Activated T-helper 1 cell treated with Interleukin-2 at 50 U/mL for 16 hours (primary cell): ENCODE measurements around the gene EIF4G3.
"Not testable (repeated sequence)": the region's sequence is repeated elsewhere in the genome, so short reads cannot be mapped to it uniquely, and the experiment has no call there.

Experiments used
- DNase-seq: peaks from one replicate; pipeline ENCODE4 v3.0.0-alpha.2; 2020; ENCODE audit warnings: low read depth

The EIF4G3 gene

DNA sequence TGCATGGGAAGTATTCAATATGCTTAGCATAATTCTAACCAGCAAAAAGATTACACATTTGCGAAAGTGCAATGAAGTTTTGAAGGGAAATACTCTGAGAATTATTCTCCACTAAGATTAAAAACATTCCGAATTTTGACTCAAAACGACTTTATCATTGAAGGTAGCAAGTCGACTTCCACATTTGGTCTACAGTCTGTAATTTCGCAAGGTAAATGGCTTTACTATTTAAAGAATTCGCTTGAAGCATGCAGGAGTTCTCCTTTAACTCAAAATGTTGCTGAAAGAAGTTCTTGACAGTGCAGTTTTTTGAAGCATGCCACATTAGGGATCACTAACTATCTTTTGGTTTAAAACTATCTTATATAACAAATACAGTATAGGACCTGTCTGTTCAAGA, 228.6 kb downstream of the EIF4G3 start:
- DNase-seq, result no peak

GRCh38 chr1:20947409-20947808, 229.3 kb downstream of the EIF4G3 start:
- no peak for DNase-seq

GRCh38 chr1:20936621-20937020, 240.1 kb downstream of the EIF4G3 start:
- no peak for DNase-seq

DNA sequence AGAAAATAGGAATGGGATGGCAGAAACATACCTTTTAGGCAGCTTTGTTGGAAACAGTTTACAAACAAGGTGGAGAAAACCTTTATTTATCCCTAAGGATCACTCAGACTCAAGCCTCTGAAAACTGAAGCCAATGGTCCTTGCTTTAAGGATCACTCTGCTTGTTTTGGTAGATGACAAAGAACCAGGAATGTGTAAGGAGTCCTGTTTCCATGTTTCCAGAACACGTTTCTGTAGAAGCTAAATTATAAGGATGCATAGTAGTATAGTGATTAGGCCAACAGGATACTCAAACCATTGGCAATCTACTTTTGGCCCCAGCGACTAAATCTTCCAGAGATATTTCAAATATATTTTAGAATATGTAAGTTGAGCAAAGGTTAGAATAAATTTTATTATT, 240.5 kb downstream of the EIF4G3 start:
- no peak for DNase-seq

GRCh38 chr1:20935717-20936116, 241.0 kb downstream of the EIF4G3 start:
- no peak for DNase-seq

- no peak for DNase-seq
Measured at GRCh38 chr1:20932437-20932977, 244.2 kb downstream of the EIF4G3 start.

DNA sequence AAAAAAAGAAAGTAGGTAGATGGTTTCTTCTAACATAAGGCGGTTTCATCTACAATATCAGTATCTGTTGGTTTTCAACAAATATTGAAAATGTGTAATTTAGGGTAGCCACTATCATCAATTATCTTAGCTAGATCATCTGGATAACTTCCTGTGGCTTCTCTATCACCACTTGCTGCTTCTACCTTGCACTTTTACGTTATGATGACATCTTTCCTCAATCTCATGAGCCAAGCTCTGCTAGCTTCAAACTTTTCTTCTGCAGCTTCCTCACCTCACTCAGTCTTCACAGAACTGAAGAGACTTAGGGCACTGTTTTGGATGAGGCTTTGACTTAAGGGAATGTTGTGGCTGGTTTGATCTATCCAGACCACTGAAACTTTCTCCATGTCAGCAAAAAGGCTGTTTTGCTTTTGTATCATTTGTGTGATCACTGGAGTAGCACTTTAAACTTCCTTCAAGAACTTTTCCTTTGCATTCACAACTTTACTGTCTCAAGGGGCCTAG, 244.7 kb downstream of the EIF4G3 start:
- DNase-seq, result no peak

- no peak for DNase-seq
Measured at GRCh38 chr1:20930427-20930826, 246.3 kb downstream of the EIF4G3 start.

DNA sequence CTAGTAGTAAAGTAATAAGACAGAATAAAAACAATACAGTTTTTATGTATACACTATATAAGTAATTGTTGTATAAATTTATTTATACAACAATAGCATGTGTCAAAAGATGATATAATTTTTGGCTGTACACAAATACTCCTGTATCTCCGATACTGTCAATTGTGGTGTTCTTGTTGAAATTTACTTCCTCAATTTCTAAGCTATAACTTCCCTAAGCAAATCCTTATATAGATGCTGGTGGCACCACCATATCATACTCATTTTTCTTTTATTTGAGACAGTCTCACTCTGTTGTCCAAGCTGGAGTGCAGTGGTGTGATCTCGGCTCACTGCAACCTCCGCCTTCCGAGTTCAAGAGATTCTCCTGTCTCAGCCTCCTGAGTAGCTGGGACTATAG, 248.6 kb downstream of the EIF4G3 start:
- no peak for DNase-seq

DNA sequence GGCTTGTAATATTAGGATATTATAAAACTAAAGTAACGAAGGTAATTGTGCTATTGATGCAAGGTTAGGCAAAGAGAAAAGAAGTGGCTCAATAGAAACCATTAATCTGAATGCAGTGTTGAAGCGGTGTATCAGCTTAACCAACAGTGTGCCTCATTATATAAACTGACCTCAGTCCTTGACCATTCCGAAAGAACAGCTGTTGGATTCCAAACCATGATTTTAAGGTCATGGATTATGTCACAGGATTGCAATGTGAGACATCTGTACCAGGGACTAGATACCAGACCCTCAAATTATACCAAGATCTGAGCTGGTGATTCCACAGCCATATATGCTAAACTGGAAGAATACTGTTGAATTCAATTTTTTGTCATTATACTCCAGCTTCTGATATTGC, 255.4 kb downstream of the EIF4G3 start:
- no peak for DNase-seq

DNA sequence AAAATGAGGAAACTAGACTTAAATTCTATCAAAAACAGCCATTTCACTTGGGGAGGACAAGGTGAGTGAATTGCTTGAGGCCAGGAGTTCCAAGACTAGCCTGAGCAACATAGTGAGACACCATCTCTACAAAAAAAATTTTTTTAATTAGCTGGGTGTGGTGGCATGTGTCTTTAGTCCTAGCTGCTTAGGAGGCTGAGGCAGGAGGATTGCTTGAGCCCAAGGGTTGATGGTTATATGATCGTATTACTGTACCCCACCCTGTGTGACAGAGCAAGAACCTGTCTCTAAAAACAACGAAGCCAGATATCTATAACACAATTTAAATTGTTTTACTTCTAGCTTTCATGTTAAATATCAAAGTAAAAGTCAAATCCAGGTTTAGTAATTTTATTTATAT, 263.5 kb downstream of the EIF4G3 start:
- no peak for DNase-seq

DNA sequence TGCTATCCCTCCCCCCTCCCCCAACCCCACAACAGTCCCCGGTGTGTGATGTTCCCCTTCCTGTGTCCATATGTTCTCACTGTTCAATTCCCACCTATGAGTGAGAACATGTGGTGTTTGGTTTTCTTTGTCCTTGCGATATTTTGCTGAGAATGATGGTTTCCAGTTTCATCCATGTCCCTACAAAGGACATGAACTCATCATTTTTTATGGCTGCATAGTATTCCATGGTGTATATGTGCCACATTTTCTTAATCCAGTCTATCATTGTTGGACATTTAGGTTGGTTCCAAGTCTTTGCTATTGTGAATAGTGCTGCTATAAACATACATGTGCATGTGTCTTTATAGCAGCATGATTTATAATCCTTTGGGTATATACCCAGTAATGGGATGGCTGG, 269.2 kb downstream of the EIF4G3 start:
- DNase-seq, result not testable (repeated sequence)

DNA sequence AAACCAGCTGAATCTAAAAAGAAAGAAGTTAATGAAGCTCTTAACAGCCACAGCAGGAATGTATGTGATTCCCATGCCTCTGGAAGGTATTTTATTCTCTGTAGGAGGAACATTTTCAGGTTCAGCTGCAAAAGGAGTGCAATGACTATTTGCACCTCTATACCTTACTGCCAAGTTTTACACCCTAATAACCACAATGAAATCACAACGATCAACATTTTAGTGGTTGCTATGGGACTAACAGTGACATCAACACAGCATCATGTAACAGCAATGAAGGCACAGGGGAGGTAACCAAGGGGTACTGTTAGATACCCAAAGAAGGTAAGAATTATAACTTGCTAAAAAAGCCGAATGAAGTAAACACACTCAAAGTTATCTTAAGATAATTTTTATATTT, 273.3 kb downstream of the EIF4G3 start:
- no peak for DNase-seq

GRCh38 chr1:20900056-20900455, 276.6 kb downstream of the EIF4G3 start:
- no peak for DNase-seq

- DNase-seq, result no peak
Measured at GRCh38 chr1:20899154-20899972, 277.3 kb downstream of the EIF4G3 start.

- no peak for DNase-seq
Measured at GRCh38 chr1:20896826-20897225, 279.9 kb downstream of the EIF4G3 start.

DNA sequence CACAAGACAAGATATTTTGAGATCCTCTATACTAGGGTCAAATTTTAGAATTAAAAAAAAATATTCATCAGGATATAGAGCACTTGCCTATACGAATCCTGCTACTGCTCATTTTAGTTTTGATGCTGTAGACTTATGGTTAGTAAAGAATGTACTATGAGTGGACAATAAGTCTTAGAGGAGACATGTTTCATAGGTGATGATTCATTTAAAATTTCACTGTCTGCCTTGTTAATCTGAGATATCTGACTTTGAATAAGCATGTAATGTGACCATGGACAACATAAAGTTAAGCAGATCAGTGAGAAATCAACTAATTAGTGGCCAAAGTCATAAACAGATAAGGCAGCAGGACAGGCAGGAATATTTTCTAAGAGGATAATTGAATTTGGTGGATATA, 282.8 kb downstream of the EIF4G3 start:
- no peak for DNase-seq

- DNase-seq, result no peak
Measured at GRCh38 chr1:20891091-20891490, 285.6 kb downstream of the EIF4G3 start.

GRCh38 chr1:20887246-20887645, 289.5 kb downstream of the EIF4G3 start:
- DNase-seq, result no peak

GRCh38 chr1:20885121-20885520, 291.6 kb downstream of the EIF4G3 start:
- no peak for DNase-seq

DNA sequence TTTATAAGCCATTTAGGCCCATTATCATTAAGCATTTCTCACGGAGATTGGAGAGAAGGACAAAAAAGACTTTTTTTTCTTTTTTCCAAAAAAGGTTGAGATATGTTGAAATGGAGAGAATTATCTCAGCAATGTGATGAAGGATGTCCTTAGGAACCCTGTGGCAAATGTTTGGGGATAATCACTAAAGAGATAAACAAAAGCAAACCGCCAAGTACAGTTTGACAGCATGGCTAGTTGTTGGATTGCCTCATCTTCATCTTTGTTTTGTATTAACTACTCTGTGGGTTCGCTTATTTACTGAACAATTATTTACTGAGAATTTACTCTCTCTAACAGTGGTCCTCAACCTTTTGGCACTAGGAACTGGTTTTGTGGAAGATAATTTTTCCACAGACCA, 292.2 kb downstream of the EIF4G3 start:
- DNase-seq, result no peak

- DNase-seq, result no peak
Measured at GRCh38 chr1:20883766-20884165, 292.9 kb downstream of the EIF4G3 start.

DNA sequence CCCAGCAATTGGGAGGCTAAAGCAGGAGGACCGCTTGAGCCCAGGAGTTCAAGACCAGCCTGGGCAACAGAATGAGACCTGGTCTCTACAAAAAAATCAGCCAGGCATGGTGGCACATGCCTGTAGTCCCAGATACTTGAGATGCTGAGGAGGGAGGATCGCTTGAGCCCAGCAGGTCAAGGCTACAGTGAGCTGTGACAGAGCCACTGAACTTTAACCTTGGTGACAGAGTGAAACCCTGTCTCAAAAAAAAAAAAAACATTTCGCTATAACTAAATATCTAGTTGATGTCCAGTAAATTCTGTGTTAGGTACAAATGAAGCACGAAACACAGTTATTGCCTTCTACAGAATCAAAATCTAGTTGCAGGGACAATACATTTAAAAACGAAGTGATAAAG, 293.9 kb downstream of the EIF4G3 start:
- DNase-seq, result no peak

- DNase-seq, result no peak
Measured at GRCh38 chr1:20878799-20879198, 297.9 kb downstream of the EIF4G3 start.
